ENCODE data around the gene GMDS. TPM values are rescaled to one million over a fixed set of nuclear protein-coding genes. Genes with fewer than 3 reads are reported as not detected.

The GMDS gene
- total and polyA plus RNA-seq, 2 experiments from 2014 or later, result 30.1 to 36.5 TPM

GRCh38 chr6:1735239-1735803 lies 510.1 kb downstream of the GMDS start:
- Mint-ChIP-seq H3K4me1 (peaks cover 2% of the 10 kb centered on the region; the same call in 2 of the 3 replicates), H3K4me3 (no peak overlapping the region), H3K27me3 (ENCODE audit: insufficient read depth, low read depth, poor library complexity) (peaks cover 2% of the 10 kb centered on the region), H3K36me3 (ENCODE audit: low read depth) (no peaks in the 10 kb centered on the region), H3K9me3 (no peaks in the 10 kb centered on the region), H3K27ac (no peak overlapping the region)
- Histone ChIP-seq H3K36me3 (ENCODE audit: insufficient read depth) (no peaks in the 10 kb centered on the region), H3K79me2 (replicated peaks; ENCODE audit: insufficient read depth) (no peaks in the 10 kb centered on the region), H3K27ac (ENCODE audit: low read depth) (no peak overlapping the region), H3F3A (replicated peaks; ENCODE audit: low read depth) (no peaks in the 10 kb centered on the region), H3K4me1 (ENCODE audit: insufficient read depth) (no peaks in the 10 kb centered on the region), H3K27me3 (ENCODE audit: insufficient read depth) (no peaks in the 10 kb centered on the region), H2AFZ (no peak overlapping the region), H3K9me2 (ENCODE audit: insufficient read depth) (no peaks in the 10 kb centered on the region), H3K4me2 (no peak overlapping the region), H4K20me1 (replicated peaks; ENCODE audit: insufficient read depth) (no peaks in the 10 kb centered on the region), H3K4me3 (no peak overlapping the region)
- TF ChIP-seq ZNF331 (CRISPR knock-in tag; IDR thresholded peaks at IDR 0.05; ENCODE audit: low read depth) (no peak), JUNB (IDR thresholded peaks at IDR 0.05; ENCODE audit: unreplicated experiment) (no peak), POLR2AphosphoS5 (IDR thresholded peaks at IDR 0.05; ENCODE audit: low read depth) (no peak), EZH2 (IDR thresholded peaks at IDR 0.05; ENCODE audit: low read depth, unreplicated experiment) (no peak), STAT1 (IDR thresholded peaks at IDR 0.05; ENCODE audit: unreplicated experiment) (no peak), NANOG (IDR thresholded peaks at IDR 0.05; ENCODE audit: borderline replicate concordance) (no peak), ZNF114 (CRISPR knock-in tag; IDR thresholded peaks at IDR 0.05) (no peak), EZH2phosphoT487 (IDR thresholded peaks at IDR 0.05; ENCODE audit: unreplicated experiment) (no peak), CREB1 (CRISPR knock-in tag; IDR thresholded peaks at IDR 0.05; ENCODE audit: low read depth) (no peak), ETS1 (IDR thresholded peaks at IDR 0.05) (no peak)
- TF ChIP-seq, protein P1, sequence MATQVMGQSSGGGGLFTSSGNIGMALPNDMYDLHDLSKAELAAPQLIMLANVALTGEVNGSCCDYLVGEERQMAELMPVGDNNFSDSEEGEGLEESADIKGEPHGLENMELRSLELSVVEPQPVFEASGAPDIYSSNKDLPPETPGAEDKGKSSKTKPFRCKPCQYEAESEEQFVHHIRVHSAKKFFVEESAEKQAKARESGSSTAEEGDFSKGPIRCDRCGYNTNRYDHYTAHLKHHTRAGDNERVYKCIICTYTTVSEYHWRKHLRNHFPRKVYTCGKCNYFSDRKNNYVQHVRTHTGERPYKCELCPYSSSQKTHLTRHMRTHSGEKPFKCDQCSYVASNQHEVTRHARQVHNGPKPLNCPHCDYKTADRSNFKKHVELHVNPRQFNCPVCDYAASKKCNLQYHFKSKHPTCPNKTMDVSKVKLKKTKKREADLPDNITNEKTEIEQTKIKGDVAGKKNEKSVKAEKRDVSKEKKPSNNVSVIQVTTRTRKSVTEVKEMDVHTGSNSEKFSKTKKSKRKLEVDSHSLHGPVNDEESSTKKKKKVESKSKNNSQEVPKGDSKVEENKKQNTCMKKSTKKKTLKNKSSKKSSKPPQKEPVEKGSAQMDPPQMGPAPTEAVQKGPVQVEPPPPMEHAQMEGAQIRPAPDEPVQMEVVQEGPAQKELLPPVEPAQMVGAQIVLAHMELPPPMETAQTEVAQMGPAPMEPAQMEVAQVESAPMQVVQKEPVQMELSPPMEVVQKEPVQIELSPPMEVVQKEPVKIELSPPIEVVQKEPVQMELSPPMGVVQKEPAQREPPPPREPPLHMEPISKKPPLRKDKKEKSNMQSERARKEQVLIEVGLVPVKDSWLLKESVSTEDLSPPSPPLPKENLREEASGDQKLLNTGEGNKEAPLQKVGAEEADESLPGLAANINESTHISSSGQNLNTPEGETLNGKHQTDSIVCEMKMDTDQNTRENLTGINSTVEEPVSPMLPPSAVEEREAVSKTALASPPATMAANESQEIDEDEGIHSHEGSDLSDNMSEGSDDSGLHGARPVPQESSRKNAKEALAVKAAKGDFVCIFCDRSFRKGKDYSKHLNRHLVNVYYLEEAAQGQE (IDR thresholded peaks at IDR 0.05; ENCODE audit: unreplicated experiment), result no peak
- TF ChIP-seq, protein P2, sequence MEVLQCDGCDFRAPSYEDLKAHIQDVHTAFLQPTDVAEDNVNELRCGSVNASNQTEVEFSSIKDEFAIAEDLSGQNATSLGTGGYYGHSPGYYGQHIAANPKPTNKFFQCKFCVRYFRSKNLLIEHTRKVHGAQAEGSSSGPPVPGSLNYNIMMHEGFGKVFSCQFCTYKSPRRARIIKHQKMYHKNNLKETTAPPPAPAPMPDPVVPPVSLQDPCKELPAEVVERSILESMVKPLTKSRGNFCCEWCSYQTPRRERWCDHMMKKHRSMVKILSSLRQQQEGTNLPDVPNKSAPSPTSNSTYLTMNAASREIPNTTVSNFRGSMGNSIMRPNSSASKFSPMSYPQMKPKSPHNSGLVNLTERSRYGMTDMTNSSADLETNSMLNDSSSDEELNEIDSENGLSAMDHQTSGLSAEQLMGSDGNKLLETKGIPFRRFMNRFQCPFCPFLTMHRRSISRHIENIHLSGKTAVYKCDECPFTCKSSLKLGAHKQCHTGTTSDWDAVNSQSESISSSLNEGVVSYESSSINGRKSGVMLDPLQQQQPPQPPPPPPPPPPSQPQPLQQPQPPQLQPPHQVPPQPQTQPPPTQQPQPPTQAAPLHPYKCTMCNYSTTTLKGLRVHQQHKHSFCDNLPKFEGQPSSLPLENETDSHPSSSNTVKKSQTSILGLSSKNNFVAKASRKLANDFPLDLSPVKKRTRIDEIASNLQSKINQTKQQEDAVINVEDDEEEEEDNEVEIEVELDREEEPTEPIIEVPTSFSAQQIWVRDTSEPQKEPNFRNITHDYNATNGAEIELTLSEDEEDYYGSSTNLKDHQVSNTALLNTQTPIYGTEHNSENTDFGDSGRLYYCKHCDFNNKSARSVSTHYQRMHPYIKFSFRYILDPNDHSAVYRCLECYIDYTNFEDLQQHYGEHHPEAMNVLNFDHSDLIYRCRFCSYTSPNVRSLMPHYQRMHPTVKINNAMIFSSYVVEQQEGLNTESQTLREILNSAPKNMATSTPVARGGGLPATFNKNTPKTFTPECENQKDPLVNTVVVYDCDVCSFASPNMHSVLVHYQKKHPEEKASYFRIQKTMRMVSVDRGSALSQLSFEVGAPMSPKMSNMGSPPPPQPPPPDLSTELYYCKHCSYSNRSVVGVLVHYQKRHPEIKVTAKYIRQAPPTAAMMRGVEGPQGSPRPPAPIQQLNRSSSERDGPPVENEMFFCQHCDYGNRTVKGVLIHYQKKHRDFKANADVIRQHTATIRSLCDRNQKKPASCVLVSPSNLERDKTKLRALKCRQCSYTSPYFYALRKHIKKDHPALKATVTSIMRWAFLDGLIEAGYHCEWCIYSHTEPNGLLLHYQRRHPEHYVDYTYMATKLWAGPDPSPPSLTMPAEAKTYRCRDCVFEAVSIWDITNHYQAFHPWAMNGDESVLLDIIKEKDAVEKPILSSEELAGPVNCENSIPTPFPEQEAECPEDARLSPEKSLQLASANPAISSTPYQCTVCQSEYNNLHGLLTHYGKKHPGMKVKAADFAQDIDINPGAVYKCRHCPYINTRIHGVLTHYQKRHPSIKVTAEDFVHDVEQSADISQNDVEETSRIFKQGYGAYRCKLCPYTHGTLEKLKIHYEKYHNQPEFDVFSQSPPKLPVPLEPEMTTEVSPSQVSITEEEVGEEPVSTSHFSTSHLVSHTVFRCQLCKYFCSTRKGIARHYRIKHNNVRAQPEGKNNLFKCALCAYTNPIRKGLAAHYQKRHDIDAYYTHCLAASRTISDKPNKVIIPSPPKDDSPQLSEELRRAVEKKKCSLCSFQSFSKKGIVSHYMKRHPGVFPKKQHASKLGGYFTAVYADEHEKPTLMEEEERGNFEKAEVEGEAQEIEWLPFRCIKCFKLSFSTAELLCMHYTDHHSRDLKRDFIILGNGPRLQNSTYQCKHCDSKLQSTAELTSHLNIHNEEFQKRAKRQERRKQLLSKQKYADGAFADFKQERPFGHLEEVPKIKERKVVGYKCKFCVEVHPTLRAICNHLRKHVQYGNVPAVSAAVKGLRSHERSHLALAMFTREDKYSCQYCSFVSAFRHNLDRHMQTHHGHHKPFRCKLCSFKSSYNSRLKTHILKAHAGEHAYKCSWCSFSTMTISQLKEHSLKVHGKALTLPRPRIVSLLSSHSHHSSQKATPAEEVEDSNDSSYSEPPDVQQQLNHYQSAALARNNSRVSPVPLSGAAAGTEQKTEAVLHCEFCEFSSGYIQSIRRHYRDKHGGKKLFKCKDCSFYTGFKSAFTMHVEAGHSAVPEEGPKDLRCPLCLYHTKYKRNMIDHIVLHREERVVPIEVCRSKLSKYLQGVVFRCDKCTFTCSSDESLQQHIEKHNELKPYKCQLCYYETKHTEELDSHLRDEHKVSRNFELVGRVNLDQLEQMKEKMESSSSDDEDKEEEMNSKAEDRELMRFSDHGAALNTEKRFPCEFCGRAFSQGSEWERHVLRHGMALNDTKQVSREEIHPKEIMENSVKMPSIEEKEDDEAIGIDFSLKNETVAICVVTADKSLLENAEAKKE (CRISPR knock-in tag; IDR thresholded peaks at IDR 0.05), result no peak
- TF ChIP-seq, protein P3, sequence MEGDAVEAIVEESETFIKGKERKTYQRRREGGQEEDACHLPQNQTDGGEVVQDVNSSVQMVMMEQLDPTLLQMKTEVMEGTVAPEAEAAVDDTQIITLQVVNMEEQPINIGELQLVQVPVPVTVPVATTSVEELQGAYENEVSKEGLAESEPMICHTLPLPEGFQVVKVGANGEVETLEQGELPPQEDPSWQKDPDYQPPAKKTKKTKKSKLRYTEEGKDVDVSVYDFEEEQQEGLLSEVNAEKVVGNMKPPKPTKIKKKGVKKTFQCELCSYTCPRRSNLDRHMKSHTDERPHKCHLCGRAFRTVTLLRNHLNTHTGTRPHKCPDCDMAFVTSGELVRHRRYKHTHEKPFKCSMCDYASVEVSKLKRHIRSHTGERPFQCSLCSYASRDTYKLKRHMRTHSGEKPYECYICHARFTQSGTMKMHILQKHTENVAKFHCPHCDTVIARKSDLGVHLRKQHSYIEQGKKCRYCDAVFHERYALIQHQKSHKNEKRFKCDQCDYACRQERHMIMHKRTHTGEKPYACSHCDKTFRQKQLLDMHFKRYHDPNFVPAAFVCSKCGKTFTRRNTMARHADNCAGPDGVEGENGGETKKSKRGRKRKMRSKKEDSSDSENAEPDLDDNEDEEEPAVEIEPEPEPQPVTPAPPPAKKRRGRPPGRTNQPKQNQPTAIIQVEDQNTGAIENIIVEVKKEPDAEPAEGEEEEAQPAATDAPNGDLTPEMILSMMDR (conservative IDR thresholded peaks at IDR 0.05; ENCODE audit: low read depth in 2 of 2), result no peak
- no peak for ATAC-seq
- no peak for DNase-seq (ENCODE audit: low spot score)
